HepG2 (cell line): ENCODE data around the gene CACNA2D3.

Source experiments
- HCFC1 ChIP-seq: fragments of 150-350 bp; IDR thresholded peaks from 2 replicates; pipeline ENCODE4 v1.6.1; 2014; ENCODE audit warnings: low read depth, low read length
- MYC ChIP-seq: sonication (generic); formaldehyde crosslinking; IDR thresholded peaks from 2 replicates; pipeline ENCODE4 v1.9.0; 2021; ENCODE audit warnings: missing genetic modification reagents, borderline replicate concordance
- NFYB ChIP-seq: sonication (generic); formaldehyde crosslinking; IDR thresholded peaks from 2 replicates; pipeline ENCODE4 v1.4.0; 2020; ENCODE audit warnings: missing genetic modification reagents
- NONO ChIP-seq, 2 experiments: fragments of 450-650 bp in 1 of 2; sonication (generic) in 1 of 2; formaldehyde crosslinking in 1 of 2; IDR thresholded peaks in 1 of 2; conservative IDR thresholded peaks in 1 of 2; 2 replicates each; pipeline versions ENCODE4 v1.6.1 to v1.8.0; 2017 to 2022; ENCODE audit warnings: mild to moderate bottlenecking in 1 of 2, missing genetic modification reagents in 1 of 2, moderate library complexity in 1 of 2
- YEATS2 ChIP-seq: sonication (generic); formaldehyde crosslinking; IDR thresholded peaks from 2 replicates; pipeline ENCODE4 v1.4.0; 2020; ENCODE audit warnings: missing genetic modification reagents, borderline replicate concordance
- ZKSCAN1 ChIP-seq: fragments of 150-350 bp; IDR thresholded peaks from 2 replicates; pipeline ENCODE4 v1.6.1; 2014; ENCODE audit warnings: low read length
- ZNF572 ChIP-seq: sonication (generic); formaldehyde crosslinking; IDR thresholded peaks from 2 replicates; pipeline ENCODE4 v1.5.1; 2020; ENCODE audit warnings: mild to moderate bottlenecking, missing genetic modification reagents
- ZNF879 ChIP-seq: sonication (generic); formaldehyde crosslinking; IDR thresholded peaks from 2 replicates; pipeline ENCODE4 v1.8.1; 2023; ENCODE audit warnings: missing genetic modification reagents
- TF ChIP-seq, protein P1 (sequence below): sonication (generic); formaldehyde crosslinking; IDR thresholded peaks from 2 replicates; pipeline ENCODE4 v1.4.0; 2020; ENCODE audit warnings: low read depth, mild to moderate bottlenecking, missing genetic modification reagents
- TF ChIP-seq, protein P2 (sequence below): sonication (generic); formaldehyde crosslinking; IDR thresholded peaks from 2 replicates; pipeline ENCODE4 v1.5.0; 2020; ENCODE audit warnings: mild to moderate bottlenecking, missing genetic modification reagents, moderate library complexity

DNA sequence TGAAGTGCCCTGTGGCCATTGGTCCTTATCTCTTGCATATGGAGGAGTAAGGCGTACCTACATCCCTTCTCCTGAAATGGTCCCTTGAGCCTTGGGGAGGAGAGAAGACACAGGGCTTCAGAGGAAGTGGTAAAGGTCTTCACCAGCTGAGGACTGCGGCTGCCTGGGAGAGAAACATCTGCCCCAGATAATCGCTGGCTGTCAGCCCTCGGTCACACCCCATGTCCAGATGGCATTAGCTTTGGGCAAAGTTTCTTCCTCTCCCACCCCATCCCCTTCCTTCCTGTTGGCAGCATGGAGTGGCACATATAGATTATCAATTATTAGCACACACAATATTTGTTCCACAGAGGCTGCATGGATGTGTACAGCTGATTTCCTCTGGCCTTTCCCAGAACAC, 743.9 kb downstream of the CACNA2D3 start:
- TF ChIP-seq YEATS2 (CRISPR knock-in tag): no peak
- TF ChIP-seq NONO (IDR thresholded peaks at IDR 0.05): no peak
- TF ChIP-seq NONO (CRISPR knock-in tag; conservative IDR thresholded peaks at IDR 0.05): no peak
- no peak for TF ChIP-seq HCFC1
- TF ChIP-seq, protein P1, sequence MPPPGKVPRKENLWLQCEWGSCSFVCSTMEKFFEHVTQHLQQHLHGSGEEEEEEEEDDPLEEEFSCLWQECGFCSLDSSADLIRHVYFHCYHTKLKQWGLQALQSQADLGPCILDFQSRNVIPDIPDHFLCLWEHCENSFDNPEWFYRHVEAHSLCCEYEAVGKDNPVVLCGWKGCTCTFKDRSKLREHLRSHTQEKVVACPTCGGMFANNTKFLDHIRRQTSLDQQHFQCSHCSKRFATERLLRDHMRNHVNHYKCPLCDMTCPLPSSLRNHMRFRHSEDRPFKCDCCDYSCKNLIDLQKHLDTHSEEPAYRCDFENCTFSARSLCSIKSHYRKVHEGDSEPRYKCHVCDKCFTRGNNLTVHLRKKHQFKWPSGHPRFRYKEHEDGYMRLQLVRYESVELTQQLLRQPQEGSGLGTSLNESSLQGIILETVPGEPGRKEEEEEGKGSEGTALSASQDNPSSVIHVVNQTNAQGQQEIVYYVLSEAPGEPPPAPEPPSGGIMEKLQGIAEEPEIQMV (CRISPR knock-in tag): no peak
- no peak for TF ChIP-seq MYC (CRISPR knock-in tag)
- TF ChIP-seq ZNF879 (CRISPR knock-in tag): no peak
- no peak for TF ChIP-seq NFYB (CRISPR knock-in tag)
- no peak for TF ChIP-seq ZNF572 (CRISPR knock-in tag)
- TF ChIP-seq, protein P2, sequence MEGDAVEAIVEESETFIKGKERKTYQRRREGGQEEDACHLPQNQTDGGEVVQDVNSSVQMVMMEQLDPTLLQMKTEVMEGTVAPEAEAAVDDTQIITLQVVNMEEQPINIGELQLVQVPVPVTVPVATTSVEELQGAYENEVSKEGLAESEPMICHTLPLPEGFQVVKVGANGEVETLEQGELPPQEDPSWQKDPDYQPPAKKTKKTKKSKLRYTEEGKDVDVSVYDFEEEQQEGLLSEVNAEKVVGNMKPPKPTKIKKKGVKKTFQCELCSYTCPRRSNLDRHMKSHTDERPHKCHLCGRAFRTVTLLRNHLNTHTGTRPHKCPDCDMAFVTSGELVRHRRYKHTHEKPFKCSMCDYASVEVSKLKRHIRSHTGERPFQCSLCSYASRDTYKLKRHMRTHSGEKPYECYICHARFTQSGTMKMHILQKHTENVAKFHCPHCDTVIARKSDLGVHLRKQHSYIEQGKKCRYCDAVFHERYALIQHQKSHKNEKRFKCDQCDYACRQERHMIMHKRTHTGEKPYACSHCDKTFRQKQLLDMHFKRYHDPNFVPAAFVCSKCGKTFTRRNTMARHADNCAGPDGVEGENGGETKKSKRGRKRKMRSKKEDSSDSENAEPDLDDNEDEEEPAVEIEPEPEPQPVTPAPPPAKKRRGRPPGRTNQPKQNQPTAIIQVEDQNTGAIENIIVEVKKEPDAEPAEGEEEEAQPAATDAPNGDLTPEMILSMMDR (CRISPR knock-in tag): no peak
- no peak for TF ChIP-seq ZKSCAN1
